Gastrocnemius medialis (tissue), 4 donors: ENCODE results near the gene MRPS10.

Experiments used
- CTCF ChIP-seq, 5 experiments: fragments of 450-650 bp in 3 of 5; fragments of 200-600 bp in 2 of 5; sonication (generic) in 2 of 5; IDR thresholded peaks in 4 of 5; conservative IDR thresholded peaks in 1 of 5; 1 replicate in 4 of 5; 2 replicates in 1 of 5; pipeline ENCODE4 v1.5.1; 2016 to 2019; ENCODE audit warnings: antibody characterized with exemption in 5 of 5, mild to moderate bottlenecking in 3 of 5, moderate library complexity in 3 of 5
- POLR2A ChIP-seq, 2 donors: fragments of 450-650 bp; IDR thresholded peaks; one replicate each; pipeline ENCODE4 v1.6.1; 2017; ENCODE audit warnings: antibody characterized with exemption in 2 of 2, mild to moderate bottlenecking in 2 of 2, moderate library complexity in 2 of 2

- TF ChIP-seq CTCF (IDR thresholded peaks at IDR 0.05 in 4 of 5, conservative IDR thresholded peaks at IDR 0.05 in 1 of 5) (no peak), POLR2A (IDR thresholded peaks at IDR 0.05) (no peak)
Observed at GRCh38 chr6:42210551-42210950, 7.1 kb downstream of the MRPS10 start.
